Measurements from ENCODE around the gene CCS. TPM values are rescaled to one million over a fixed set of nuclear protein-coding genes. Genes with fewer than 3 reads are reported as not detected.
A peak's percentile ranks its signal among the peaks of the same experiment; 100 is the strongest.

Gene CCS
- total and polyA plus RNA-seq, 9 of the 15 experiments (the other 6 are each of a cell fraction or from before 2014, with no cell fraction given) = 1.1 to 46.6 (median 26.8) TPM

DNA sequence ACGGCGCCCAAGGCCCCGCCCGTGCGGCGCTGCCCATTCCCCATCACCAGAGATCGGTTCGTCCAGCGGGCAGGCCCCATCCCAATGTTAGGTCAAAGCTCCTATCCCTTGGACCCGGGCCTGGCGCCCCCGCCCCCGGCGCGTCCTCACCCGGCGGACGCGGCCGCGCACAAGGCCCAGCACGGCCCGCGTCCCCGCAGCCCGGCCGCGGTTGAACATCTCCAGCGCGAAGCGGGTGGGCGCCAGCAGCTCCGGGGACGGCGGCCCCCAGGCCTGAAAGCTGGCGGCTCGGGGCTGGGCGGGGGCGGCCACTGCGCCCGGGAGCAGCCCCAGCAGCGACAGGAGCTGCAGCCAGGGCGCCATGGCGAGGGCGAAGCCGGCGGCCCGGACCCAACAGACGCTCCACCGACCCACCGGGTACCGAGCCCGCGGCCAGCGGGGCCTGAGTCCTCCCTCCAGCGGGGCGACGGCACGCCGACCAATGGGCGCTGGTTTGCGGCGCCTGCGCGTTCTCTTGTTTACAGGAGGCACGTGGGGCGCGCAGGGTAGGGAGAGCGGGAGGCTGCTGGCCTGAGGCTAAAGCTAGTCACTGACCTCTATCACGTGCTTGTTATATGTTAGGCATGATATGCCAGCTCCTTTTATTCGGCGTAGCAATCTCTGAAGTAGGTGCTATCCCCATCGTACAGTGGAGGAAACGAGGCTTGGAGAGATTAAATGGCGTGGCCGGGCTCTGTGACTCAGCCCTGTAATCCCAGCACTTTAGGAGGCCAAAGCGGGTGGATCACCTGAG lies 24.7 kb upstream of the CCS start, which contains the start of gene CTSF (continued):
- TF ChIP-seq TEAD4 (IDR thresholded peaks at IDR 0.05; ENCODE audit: low read length) = 0 out of 2 replicates have a peak, but pooled peaks have one; percentile 16
- TF ChIP-seq TEAD4 (CRISPR knock-in tag; IDR thresholded peaks at IDR 0.05; ENCODE audit: borderline replicate concordance) = no peak
- TF ChIP-seq RFX7 (CRISPR knock-in tag; IDR thresholded peaks at IDR 0.05) = no peak
- no peak for TF ChIP-seq CREB1 (IDR thresholded peaks at IDR 0.05)
- peak; percentile 65 for TF ChIP-seq CREB1 (CRISPR knock-in tag; IDR thresholded peaks at IDR 0.05)
- no peak for TF ChIP-seq DLX4 (CRISPR knock-in tag; IDR thresholded peaks at IDR 0.05)
- peak; percentile 91 for TF ChIP-seq CXXC5 (CRISPR knock-in tag; IDR thresholded peaks at IDR 0.05)
- 0 out of 2 replicates have a peak, but pooled peaks have one; percentile 36 for TF ChIP-seq CTBP1 (IDR thresholded peaks at IDR 0.05; ENCODE audit: borderline replicate concordance)
- TF ChIP-seq ZNF511 (CRISPR knock-in tag; IDR thresholded peaks at IDR 0.05) = peak; percentile 82
- no peak for TF ChIP-seq CSDE1 (IDR thresholded peaks at IDR 0.05)
- TF ChIP-seq TCFL5 (CRISPR knock-in tag; conservative IDR thresholded peaks at IDR 0.05) = no peak
- TF ChIP-seq ADNP (tag; IDR thresholded peaks at IDR 0.05) = no peak
- peak; percentile 95 for TF ChIP-seq BHLHE40 (IDR thresholded peaks at IDR 0.05; ENCODE audit: low read length)
- peak; percentile 88 to 99 for TF ChIP-seq FOXA3 (CRISPR knock-in tag; conservative IDR thresholded peaks at IDR 0.05 in 1 of 2, IDR thresholded peaks at IDR 0.05 in 1 of 2)
- no peak for TF ChIP-seq SMARCE1 (IDR thresholded peaks at IDR 0.05)
- TF ChIP-seq ZNF263 (CRISPR knock-in tag; IDR thresholded peaks at IDR 0.05; ENCODE audit: borderline replicate concordance) = peak; percentile 49; the same call in 1 of the 2 replicates
- TF ChIP-seq HMG20A (CRISPR knock-in tag; conservative IDR thresholded peaks at IDR 0.05) = no peak
- peak; percentile 81 for TF ChIP-seq RAD51 (IDR thresholded peaks at IDR 0.05; ENCODE audit: borderline replicate concordance, low read depth)
- TF ChIP-seq SMAD2 (IDR thresholded peaks at IDR 0.05; ENCODE audit: low read depth, low read length) = no peak
- TF ChIP-seq, protein P1, sequence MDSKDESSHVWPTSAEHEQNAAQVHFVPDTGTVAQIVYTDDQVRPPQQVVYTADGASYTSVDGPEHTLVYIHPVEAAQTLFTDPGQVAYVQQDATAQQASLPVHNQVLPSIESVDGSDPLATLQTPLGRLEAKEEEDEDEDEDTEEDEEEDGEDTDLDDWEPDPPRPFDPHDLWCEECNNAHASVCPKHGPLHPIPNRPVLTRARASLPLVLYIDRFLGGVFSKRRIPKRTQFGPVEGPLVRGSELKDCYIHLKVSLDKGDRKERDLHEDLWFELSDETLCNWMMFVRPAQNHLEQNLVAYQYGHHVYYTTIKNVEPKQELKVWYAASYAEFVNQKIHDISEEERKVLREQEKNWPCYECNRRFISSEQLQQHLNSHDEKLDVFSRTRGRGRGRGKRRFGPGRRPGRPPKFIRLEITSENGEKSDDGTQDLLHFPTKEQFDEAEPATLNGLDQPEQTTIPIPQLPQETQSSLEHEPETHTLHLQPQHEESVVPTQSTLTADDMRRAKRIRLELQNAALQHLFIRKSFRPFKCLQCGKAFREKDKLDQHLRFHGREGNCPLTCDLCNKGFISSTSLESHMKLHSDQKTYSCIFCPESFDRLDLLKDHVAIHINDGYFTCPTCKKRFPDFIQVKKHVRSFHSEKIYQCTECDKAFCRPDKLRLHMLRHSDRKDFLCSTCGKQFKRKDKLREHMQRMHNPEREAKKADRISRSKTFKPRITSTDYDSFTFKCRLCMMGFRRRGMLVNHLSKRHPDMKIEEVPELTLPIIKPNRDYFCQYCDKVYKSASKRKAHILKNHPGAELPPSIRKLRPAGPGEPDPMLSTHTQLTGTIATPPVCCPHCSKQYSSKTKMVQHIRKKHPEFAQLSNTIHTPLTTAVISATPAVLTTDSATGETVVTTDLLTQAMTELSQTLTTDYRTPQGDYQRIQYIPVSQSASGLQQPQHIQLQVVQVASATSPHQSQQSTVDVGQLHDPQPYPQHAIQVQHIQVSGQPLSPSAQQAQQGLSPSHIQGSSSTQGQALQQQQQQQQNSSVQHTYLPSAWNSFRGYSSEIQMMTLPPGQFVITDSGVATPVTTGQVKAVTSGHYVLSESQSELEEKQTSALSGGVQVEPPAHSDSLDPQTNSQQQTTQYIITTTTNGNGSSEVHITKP (IDR thresholded peaks at IDR 0.05; ENCODE audit: partially characterized antibody) = no peak
- no peak for TF ChIP-seq SMARCB1 (IDR thresholded peaks at IDR 0.05; ENCODE audit: insufficient read length, low read depth)
- no peak for TF ChIP-seq JUNB (CRISPR knock-in tag; conservative IDR thresholded peaks at IDR 0.05)
- 0 out of 2 replicates have a peak, but pooled peaks have one; percentile 17 for TF ChIP-seq TCF3 (CRISPR knock-in tag; IDR thresholded peaks at IDR 0.05)
